Measurements from ENCODE around the gene BRSK1. TPM values are rescaled to one million over a fixed set of nuclear protein-coding genes. Genes with fewer than 3 reads are reported as not detected.

BRSK1 gene
- total and polyA plus RNA-seq, 2 donors (not counting 1 experiment from before 2014, with no cell fraction given): 5.1 TPM

- DNase-seq (ENCODE audit: low read depth in 2 of 2): no peak
- H3K4me3 ChIP-seq (replicated peaks in 1 of 4; ENCODE audit: control extremely low read depth in 1 of 4, insufficient read depth in 1 of 4, low read depth in 3 of 4, low read length in 4 of 4): no peak overlapping the region
- H3K27ac ChIP-seq (ENCODE audit: insufficient read depth, low read length): no peak overlapping the region
- no peaks in the 10 kb centered on the region for H4K20me1 ChIP-seq (ENCODE audit: control insufficient read depth, extremely low read depth, insufficient read depth, low read length)
- peaks cover 5% of the 10 kb centered on the region for H3K36me3 ChIP-seq (ENCODE audit: control insufficient read depth, insufficient read depth, low read length)
- no peaks in the 10 kb centered on the region for H3K9me3 ChIP-seq (ENCODE audit: control insufficient read depth, insufficient read depth, low read depth, low read length)
- H3K27me3 ChIP-seq (ENCODE audit: control insufficient read depth, insufficient read depth, low read length): no peaks in the 10 kb centered on the region
- no peak overlapping the region for H2AFZ ChIP-seq (ENCODE audit: low read length)
- H3K4me1 ChIP-seq (ENCODE audit: control insufficient read depth, extremely low read depth, insufficient read depth, low read length): no peaks in the 10 kb centered on the region
- TF ChIP-seq CTCF (conservative IDR thresholded peaks at IDR 0.05 in 1 of 2, IDR thresholded peaks at IDR 0.05 in 1 of 2; ENCODE audit: low read depth in 1 of 2, low read length in 2 of 2): no peak
- no peak for TF ChIP-seq EZH2 (IDR thresholded peaks at IDR 0.05; ENCODE audit: low read length, missing control alignments)
- H3K4me2 ChIP-seq (ENCODE audit: extremely low read depth, insufficient read depth, low read length): no peak overlapping the region
- H3K79me2 ChIP-seq (ENCODE audit: control insufficient read depth, insufficient read depth, low read length): no peaks in the 10 kb centered on the region
- no peak overlapping the region for H3K9ac ChIP-seq (ENCODE audit: insufficient read depth, low read length)
These were observed 25.7 kb downstream of the BRSK1 start for GRCh38 chr19:55309448-55309847.

- H3K4me3 ChIP-seq (replicated peaks in 1 of 4; ENCODE audit: control extremely low read depth in 1 of 4, insufficient read depth in 1 of 4, low read depth in 3 of 4, low read length in 4 of 4): no peak overlapping the region
- no peaks in the 10 kb centered on the region for H3K79me2 ChIP-seq (ENCODE audit: control insufficient read depth, insufficient read depth, low read length)
- no peak for TF ChIP-seq CTCF (conservative IDR thresholded peaks at IDR 0.05 in 1 of 2, IDR thresholded peaks at IDR 0.05 in 1 of 2; ENCODE audit: low read depth in 1 of 2, low read length in 2 of 2)
- no peak for TF ChIP-seq EZH2 (IDR thresholded peaks at IDR 0.05; ENCODE audit: low read length, missing control alignments)
- H3K4me2 ChIP-seq (ENCODE audit: extremely low read depth, insufficient read depth, low read length): no peak overlapping the region
- H3K9me3 ChIP-seq (ENCODE audit: control insufficient read depth, insufficient read depth, low read depth, low read length): no peaks in the 10 kb centered on the region
- H3K27me3 ChIP-seq (ENCODE audit: control insufficient read depth, insufficient read depth, low read length): no peaks in the 10 kb centered on the region
- no peak overlapping the region for H2AFZ ChIP-seq (ENCODE audit: low read length)
- no peaks in the 10 kb centered on the region for H3K4me1 ChIP-seq (ENCODE audit: control insufficient read depth, extremely low read depth, insufficient read depth, low read length)
- no peaks in the 10 kb centered on the region for H4K20me1 ChIP-seq (ENCODE audit: control insufficient read depth, extremely low read depth, insufficient read depth, low read length)
- no peak for DNase-seq (ENCODE audit: low read depth in 2 of 2)
- peaks cover 5% of the 10 kb centered on the region for H3K36me3 ChIP-seq (ENCODE audit: control insufficient read depth, insufficient read depth, low read length)
- H3K27ac ChIP-seq (ENCODE audit: insufficient read depth, low read length): no peak overlapping the region
- no peak overlapping the region for H3K9ac ChIP-seq (ENCODE audit: insufficient read depth, low read length)
These were observed 26.7 kb downstream of the BRSK1 start for GRCh38 chr19:55310498-55310897.

- Histone ChIP-seq H2AFZ (ENCODE audit: low read length) (no peak overlapping the region), H4K20me1 (ENCODE audit: control insufficient read depth, extremely low read depth, insufficient read depth, low read length) (no peaks in the 10 kb centered on the region), H3K9ac (ENCODE audit: insufficient read depth, low read length) (no peak overlapping the region), H3K4me1 (ENCODE audit: control insufficient read depth, extremely low read depth, insufficient read depth, low read length) (no peaks in the 10 kb centered on the region), H3K4me3 (replicated peaks in 1 of 4; ENCODE audit: control extremely low read depth in 1 of 4, insufficient read depth in 1 of 4, low read depth in 3 of 4, low read length in 4 of 4) (no peak overlapping the region), H3K9me3 (ENCODE audit: control insufficient read depth, insufficient read depth, low read depth, low read length) (no peaks in the 10 kb centered on the region), H3K27me3 (ENCODE audit: control insufficient read depth, insufficient read depth, low read length) (no peaks in the 10 kb centered on the region), H3K27ac (ENCODE audit: insufficient read depth, low read length) (no peak overlapping the region), H3K79me2 (ENCODE audit: control insufficient read depth, insufficient read depth, low read length) (no peaks in the 10 kb centered on the region), H3K4me2 (ENCODE audit: extremely low read depth, insufficient read depth, low read length) (no peak overlapping the region), H3K36me3 (ENCODE audit: control insufficient read depth, insufficient read depth, low read length) (peaks cover 2% of the 10 kb centered on the region)
- no peak for DNase-seq (ENCODE audit: low read depth in 2 of 2)
- TF ChIP-seq EZH2 (IDR thresholded peaks at IDR 0.05; ENCODE audit: low read length, missing control alignments) (no peak), CTCF (conservative IDR thresholded peaks at IDR 0.05 in 1 of 2, IDR thresholded peaks at IDR 0.05 in 1 of 2; ENCODE audit: low read depth in 1 of 2, low read length in 2 of 2) (no peak)
These were observed 27.6 kb downstream of the BRSK1 start for GRCh38 chr19:55311397-55311796.

All from fibroblast of lung (primary cell).